NCI-H510A treated with DMSO at 0.1 percent for 48 hours (cell line): ENCODE data around the gene THAP5.
"Not testable (repeated sequence)": the region's sequence is repeated elsewhere in the genome, so short reads cannot be mapped to it uniquely, and the experiment has no call there.

Source experiments
- DNase-seq: peaks from one replicate; lab custom pipeline; 2025; lab: John Stamatoyannopoulos, UW

Gene THAP5

DNA sequence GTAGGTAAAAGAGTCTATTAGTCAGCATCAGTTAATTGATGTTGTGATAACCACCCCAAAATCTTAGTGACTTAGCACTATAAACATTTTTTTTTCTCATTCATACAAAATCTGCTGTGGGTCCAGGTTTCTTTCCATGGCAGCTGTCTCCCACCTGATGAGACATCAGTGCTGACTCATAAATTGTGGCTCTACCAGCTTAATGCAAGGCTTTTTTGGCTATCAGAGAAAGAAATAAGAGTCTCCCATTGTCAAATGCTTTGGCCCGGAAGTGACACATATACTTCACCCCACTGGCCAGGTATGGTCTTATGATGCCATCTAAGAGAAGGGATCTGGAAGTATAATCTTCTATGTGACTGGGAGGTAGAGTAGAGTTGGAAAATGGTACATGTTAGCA is 14.7 kb upstream of the THAP5 start:
- DNase-seq: no peak

DNA sequence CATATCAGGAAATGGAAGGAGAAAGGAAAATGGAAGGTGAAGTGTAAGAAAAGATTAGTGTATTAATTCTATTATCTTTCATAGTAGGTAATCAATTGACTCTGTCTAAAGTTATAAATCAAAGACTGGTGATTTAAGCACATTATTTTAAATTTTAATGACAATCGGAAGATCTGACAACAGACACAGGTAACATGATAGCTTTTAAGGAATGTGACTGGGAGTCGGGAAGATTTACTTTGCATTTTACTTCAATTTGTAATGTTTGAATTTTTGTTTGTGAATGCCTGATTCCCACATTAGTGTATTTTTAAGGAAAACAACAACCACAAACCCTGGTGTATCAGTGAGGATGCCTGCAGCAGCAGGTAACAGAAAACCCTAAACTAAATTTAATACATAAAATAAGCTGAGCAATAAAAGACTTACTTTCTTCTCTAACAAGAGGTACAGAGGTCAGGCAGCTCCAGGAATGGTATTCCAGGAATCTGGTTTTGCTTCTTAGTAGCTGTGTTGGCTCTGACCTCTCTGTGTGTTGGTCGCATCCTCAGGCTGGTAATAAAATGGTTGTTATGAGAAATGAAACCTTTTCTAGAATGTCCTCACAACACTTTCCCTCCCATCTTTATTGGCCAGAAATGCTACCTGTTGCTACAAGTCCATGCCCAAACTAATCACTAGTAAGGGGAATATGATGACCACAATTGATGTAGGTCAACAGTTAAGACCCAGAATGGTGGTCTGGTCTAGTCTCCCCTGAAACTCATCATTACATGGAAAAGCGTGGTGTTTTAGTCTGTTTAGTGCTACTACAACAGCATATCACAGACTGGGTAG is 12.4 kb upstream of the THAP5 start:
- DNase-seq: no peak

DNA sequence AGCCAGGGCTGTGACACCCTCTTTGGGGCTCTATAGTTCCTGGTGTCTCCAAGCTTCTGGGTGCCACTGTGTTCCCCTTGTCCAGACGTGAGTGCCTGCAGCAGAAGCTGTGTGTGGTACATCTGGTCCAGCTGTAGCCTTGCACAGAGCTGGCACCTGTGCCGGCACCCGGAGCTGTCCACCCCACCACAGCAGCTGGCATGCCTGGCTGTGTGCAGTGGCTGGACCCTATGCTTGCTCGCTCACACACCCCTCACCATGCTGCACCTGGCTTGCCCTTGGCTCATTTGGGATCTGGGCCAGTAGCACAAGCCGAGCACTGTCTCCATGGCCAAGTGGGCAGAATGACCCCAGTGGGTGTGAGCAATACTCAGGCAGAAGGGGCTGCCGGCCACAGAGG is 10.8 kb upstream of the THAP5 start:
- DNase-seq: no peak

DNA sequence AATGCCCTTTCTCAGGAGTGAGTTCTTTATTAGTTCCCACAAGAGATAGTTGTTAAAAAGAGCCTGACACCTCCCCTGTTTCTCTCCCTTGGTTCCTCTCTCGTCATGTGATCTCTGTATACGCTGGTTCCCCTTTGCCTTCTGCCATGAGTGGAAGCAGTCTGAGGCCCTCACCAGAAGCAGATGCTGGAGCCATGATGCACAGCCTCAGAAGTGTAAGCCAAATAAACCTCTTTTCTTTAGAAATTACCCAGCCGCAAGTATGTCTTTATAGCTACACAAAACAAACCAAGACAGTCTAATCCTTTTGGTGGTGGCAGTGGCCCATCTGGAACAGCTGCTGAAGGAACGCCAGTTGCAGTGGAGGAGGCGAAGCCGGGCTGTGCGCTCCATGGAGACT is 9.4 kb upstream of the THAP5 start:
- no peak for DNase-seq

DNA sequence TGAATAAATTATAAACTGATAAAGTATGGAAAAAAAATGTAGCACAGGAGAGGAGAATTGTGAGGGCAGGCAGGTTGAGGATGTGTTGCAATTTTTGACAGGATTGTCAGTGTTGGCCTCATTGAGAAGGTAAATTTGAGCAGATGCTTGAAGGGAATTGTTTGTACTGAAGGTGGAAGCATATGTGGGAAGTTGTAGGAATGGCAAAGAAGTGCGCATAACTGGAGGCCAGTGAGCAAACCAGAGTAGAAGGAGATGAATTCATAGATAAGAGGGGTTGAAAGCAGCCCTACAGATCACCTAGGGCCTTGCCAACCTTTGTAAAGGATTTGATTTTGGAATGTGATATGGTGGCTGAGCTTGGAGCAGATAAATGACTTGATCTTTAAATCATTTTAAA is 6.6 kb upstream of the THAP5 start:
- no peak for DNase-seq

DNA sequence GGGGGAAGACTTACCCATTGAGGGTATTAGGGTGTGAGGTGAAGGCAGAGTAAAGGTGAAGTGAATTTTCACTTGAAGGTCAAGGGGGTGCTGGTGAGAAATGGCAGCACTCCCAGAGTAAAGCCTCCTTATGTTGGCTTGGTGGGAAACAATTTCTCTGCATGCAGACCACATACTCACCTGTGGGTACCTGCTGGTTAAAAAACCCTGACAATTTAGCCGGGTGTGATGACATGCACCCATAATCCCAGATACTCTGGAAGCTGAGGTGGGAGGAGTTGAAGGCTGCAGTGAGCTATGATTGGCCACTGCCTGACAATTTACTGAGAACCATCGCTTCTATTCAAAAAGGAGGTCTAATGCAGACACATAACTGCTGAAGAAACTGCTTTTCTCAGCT is 5.7 kb upstream of the THAP5 start:
- no peak for DNase-seq

DNA sequence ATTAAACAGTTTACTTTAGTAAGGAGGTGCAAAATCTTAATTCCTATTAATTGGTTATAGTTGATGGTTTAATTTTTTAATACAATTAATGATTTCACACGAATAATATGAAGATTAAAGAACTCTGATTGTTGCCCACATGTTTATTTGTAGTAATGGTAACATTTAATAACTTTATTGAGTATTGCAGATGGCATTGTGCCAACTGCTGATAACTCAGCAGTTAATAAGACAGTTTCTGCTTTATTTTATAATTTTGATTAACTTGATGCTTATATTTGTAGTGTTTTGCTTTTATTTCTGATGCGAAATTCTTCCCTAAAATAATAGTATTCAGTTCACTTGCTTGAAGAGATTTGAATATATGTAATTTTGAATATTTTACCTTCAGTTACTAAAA is 3.0 kb upstream of the THAP5 start:
- DNase-seq: no peak

DNA sequence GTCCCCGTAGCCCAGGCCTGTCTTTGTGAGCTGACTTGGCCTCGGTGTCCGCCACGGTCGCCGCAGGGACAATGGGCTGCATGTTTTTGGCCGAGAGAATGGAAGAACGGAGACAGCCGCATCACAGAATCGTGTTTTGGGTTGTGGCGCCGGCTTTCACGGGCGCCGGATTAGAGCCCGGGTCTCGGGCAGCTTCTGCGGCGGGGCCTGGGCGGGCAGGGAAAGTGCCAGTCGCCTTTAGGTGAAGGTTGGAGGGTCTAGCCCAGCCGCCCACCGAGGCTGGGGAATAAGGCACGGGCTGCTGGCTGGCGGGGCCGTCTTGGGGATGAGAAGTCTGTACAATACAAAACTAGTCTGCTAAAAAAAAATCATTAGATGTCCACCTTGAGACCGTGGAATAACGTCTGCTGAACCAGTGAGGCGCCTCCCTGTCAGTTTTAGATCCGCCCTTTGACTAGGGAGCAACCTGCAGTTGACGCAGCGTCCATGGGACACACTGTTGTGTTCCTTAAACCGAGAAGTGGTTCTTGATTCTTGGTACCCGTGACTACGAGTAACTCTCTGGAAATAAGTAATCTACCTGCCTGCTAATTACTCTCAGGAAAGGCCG is 745 bp upstream of the THAP5 start:
- DNase-seq: peak; percentile 14

DNA sequence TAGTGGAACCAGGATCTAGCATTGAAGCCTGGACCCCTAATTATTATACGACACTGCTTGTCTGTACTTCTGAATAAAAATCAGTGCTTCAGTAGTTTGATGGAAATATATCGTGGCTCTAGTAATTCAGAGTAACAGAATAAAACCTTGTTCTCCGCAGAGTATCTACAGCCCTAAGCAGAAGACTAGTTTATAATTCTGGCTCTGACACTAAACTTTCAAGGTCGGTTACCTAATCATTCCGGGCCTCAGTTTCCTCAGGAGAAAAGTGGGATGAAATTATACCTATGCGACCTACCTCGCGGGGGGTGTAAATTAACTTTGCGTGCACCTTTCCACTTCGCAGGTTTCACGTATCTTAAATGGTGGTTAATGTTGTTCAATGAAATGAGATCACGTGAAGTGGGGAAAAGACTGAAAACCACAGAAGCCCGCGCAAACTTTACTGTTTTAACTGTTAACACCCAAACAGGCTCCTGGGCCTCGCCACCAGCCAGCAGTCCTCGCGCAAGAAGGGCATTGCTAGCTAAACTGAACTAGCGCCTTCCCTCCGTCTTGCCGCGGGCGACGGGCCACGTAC is 615 bp downstream of the THAP5 start:
- DNase-seq: no peak

DNA sequence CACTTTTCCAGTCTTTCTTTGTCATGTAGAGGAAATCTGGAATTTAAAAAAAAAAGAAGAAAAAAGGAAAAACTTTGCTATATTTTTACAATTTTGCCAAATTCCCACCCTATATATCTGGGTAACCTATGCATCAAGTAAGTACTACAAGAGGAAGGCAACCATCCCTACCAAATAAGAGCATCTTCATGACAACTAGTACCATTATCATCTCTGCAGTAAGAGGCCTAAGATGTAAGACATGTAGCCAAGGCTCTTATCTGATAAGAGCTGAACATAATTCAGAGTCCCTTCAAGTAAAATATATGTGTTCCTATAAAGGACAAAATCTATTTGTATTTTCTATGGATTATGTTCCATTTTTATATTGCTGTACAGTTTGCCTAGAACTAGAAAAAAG is 3.5 kb downstream of the THAP5 start:
- DNase-seq: no peak

DNA sequence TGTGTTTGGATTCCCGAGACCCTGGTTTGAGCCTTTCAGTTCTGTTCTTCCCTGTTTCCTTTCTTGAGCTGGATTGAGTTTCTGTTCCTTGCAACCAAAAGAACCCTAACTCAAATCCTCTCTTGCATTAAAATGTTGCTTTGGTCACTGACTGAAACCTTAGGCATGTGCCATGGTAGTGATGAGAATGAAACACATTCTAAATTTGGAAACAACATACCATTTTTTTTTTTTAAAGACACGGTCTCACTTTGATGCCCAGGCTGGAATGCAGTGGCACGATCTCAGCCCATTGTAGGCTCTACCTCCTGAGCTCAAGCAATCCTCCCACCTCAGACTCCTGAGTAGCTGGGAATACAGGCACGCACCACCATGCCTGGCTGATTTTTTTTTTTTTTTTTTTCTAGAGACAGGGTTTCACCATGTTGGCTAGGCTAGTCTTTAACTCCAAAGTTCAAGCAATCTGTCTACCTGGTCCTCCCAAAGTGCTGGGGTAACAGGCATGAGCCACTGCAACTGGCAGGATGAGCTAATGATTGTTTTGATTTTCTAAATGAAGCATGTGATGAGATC is 8.4 kb downstream of the THAP5 start:
- DNase-seq: no peak

DNA sequence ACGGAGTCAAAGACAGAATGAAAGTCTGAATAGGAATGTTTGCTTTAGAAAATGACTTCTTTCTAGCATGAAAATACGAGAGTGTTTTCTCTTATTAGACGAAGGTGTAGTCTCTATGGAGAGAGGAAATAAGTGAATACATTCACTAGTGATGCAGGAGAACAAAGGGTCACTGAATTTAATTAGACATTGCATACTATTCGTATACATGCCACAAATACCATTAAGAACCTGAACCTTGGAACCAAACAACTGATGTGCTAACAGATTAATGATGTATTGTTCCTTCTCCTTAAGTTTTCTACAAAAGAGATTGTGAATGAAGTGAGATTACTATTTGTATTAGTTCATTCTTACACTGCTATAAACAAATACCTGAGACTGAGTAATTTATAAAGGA is 10.3 kb downstream of the THAP5 start:
- no peak for DNase-seq

DNA sequence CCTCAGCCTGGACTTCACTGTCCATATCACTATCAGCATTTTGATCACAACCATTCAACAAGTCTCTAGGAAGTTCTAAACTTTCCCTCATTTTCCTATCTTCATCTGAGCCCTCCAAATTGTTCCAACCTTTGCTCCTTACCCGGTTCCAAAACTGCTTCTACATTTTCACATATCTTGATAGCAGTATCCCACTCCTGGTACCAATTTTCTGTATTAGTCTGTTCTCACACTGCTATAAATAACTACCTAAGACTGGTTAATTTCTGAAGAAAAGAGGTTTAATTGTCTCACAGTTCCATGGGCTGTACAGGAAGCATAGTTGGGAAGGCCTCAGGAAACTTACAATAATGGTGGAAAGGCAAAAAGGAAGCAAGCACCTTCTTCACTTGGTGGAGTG is 11.9 kb downstream of the THAP5 start:
- no peak for DNase-seq

DNA sequence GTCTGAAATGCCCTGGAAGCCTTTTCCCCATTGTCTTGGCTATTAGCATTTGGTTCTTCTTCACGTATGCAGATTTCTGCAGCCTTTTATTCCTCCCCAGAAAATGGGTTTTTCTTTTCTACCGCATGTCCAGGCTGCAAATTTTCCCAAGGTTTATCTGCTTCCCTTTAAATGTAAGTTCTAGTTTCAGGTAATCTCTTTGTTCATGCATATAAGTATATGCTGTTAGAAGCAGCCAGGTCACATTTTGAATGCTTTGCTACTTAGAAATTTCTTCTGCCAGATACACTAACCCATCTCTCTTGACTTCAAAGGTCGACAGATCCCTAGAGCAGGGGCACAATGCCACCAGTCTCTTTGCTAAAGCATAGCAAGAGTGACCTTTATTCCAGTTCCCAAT is 12.3 kb downstream of the THAP5 start:
- DNase-seq: no peak

DNA sequence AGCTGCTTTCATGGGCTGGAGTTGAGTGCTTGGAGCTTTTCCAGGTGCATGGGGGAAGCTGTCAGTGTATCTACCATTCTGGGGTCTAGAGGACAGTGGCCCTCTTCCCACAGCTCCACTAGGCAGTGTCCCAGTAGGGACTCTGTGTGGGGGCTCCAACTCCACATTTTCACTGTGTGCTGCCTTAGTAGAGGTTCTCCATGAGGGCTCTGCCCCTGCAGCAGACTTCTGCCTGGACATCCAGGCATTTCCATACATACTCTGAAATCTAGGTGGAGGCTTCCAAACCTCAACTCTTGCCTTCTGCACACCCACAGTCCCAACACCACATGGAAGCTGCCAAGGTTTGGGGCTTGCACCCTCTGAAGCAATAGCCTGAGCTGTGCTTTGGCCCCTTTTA is 12.8 kb downstream of the THAP5 start:
- DNase-seq: not testable (repeated sequence)

DNA sequence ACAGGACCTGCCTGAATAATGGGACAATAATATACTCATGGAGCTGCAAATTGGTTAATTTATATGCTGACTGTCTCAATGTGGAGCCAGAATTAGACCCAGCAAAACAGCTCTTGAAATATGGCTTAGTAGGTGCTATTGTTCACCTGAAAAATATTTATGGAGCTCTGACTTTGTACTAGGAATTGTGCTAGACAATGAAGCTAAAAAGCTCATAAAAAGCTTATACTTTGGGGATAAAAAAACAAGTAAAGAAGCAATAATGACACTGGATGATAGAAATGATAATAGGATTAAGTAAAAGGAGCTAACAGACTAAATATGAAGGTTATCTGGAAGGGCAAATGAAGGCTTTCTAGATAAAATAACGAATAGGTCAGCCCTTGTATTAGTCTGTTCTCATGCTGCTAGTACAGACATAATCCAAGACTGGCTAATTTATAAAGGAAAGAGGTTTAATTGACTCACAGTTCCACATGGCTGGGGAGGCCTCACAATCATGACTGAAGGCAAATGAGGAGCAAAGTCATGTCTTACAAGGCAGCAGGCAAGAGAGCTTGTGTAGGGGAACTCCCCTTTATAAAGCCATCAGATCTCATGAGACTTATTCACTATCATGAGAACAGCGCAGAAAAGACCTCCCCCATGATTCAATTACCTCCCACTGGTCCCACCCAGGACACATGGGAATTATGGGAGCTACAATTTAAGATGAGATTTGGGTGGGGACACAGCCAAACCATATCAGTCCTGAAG is 21.2 kb downstream of the THAP5 start:
- DNase-seq: not testable (repeated sequence)

DNA sequence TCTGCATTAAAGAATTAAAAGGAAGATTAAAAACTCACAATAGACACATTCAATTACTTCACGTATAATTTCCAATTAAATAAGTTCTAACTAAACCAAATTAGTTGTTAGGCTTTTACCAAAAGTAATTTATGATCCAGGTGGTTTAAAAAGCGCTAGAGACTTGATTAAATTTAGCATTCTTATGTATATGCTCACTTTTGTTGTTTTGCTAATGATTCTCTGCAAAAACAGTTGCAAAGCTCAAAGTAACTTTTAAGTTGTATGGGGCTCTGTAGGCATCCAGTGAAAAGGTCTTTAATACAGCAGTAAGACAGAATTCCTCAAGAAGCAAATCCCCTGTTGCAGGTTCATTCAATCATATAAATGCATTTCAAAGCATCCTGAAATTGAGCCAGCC is 28.0 kb downstream of the THAP5 start:
- no peak for DNase-seq

DNA sequence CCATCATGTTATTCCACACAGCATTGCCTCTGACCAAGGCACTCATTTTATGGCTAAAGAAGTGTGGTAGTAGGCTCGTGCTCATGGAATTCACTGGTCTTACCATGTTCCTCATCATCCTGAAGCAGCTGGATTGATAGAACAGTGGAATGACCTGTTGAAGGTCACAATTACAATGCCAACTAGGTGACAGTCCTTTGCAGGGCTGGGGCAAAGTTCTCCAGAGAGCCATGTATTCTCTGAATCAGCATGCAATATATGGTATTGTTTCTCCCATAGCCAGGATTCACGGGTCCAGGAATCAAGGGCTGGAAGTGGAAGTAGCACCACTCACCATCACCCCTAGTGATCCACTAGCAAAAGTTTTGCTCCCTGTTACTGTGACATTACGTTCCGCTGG is 30.8 kb downstream of the THAP5 start:
- not testable (repeated sequence) for DNase-seq

DNA sequence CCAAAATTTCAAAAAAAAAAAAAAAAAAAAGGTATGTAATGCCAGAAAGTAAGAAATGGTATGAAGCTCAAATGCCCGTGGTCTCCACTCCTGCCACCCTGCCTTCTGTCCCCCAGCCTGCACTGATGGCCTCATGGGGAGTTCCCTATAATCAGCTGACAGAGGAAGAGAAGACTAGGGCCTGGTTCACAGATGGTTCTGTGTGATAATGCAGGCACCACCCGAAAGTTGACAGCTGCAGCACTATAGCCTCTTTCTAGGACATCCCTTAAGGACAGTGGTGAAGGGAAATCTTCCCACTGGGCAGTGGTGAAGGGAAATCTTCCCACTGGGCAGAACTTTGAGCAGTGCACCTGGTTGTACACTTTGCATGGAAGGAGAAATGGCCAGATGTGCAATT is 31.3 kb downstream of the THAP5 start:
- not testable (repeated sequence) for DNase-seq

DNA sequence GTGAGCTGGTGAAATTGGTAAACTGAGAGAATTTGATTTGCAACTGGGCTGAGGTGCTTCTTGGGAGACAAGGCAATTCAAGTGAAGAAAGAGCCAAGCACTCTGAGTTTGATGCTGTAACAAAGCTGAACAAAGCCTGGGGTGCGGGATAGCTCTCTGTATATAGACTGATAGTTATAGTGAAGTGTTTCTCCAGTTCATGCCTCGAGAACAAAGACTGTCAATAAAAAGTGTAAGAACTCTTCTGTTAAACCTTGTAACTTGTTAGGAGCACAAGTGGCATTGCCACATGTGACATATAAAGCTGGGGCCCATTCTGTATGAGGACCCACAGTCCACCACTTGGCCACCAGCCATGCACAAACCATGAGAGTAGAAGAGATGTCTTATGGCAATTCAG is 32.3 kb downstream of the THAP5 start:
- DNase-seq: no peak

DNA sequence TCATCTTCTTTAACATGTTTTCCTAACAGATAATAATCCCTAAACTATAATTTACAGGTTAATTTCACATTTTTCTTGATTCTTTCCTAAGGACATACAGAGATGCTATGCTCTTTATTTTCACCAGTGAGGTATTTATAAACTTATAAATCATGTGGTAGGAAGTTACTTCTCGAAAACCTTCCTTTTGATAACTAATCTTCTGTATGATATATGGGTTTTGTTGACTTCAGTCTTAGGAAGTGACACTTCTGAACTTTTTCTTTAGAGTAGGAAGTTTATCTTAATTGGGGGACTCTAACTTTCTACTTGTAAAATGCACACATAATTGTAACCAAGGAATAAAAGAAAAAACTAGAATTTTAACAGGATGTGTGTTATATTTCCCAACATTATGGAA is 33.8 kb downstream of the THAP5 start:
- DNase-seq: no peak

DNA sequence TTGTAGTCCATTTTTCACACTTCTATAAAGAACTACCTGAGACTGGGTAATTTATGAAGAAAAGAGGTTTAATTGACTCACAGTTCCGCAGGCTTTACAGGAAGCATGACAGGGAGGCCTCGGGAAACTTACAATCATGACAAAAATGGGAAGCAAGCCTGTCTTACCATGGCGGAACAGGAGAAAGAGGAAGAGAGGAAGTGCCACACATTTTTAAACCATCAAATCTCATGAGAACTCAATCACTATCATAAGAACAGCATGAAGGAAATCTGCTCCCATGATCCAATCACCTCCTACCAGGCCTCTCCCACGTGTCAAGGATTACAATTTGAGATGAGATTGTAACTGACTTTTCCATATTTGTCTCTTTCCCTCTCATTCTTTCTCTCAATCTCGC is 34.2 kb downstream of the THAP5 start:
- no peak for DNase-seq
